Heart left ventricle (tissue), 13 donors: Measurements from ENCODE around the gene KEL.

ENCODE experiments used
- POLR2A ChIP-seq, 2 donors: fragments of 450-650 bp; IDR thresholded peaks; one replicate each; pipeline ENCODE4 v1.6.1; 2017; ENCODE audit warnings: antibody characterized with exemption in 2 of 2, mild to moderate bottlenecking in 2 of 2, moderate library complexity in 2 of 2
- TF ChIP-seq, protein P1 (sequence below), 12 donors: fragments of 200-600 bp; sonication (generic) in 4 of 12; IDR thresholded peaks; one replicate each; pipeline versions ENCODE4 v1.5.0 to v1.8.0; 2018 to 2022; ENCODE audit warnings: antibody characterized with exemption in 12 of 12, mild to moderate bottlenecking in 5 of 12
- donor health status: ischemic (EF 13 %, LVEDD 7.1; RV severe dilation, severe dysfunction).
- donor health status: DM: no; HTN: yes; CAD: no.
- donor health status: DM: no; HTN: no; CAD: no.
- donor health status: ischemic (EF 25% LVEDD 6.9; RV normal size, moderate dysfunction).
- donor health status: ischemic (EF 25% LVEDD 5.7; RV mildly dilated, moderate dysfunction).
- donor health status: ischemic (EF 35%, LVEDD 5.7; RV mildly dilated, moderate dysfunction).
- donor health status: nonischemic (EF 11% LVEDD 7.7; RV severe dilation, severe dysfunction).
- donor health status: DM: yes; HTN: yes; CAD: no.
- donor health status: PGD.
- donor health status: ischemic (EF 29% LVEDD 5.4; RV normal size, mild dysfunction).
- donor health status: nonischemic (EF 23%, LVEDD 6.1; RV moderate dilation, normal function).

DNA sequence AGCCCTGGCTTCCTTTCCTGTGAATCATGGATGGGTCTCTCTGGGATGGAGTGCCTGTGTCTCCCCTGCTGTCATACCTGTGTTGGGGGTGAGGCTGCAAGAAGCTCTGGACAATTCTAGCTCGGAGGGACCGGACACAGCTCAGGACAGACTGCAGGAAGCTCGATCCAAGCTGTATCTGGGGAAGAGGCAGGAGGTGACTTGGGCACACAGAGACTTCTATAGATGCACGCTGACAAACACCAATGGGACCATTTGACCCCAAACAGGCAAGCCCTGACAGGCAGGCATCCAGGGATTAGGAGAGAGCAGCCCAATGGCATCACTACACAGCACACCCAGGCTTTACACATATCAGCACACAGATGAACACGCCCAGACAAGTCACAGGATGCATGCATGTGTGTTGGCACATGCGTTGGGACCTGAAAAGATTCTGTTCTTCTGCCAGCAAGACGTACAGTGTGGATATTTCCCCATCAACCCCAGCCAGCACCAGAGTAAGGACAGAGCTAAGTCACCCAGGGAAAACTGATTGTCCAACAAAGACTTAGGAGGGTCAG lies 18.4 kb downstream of the KEL start:
- TF ChIP-seq, protein P1, sequence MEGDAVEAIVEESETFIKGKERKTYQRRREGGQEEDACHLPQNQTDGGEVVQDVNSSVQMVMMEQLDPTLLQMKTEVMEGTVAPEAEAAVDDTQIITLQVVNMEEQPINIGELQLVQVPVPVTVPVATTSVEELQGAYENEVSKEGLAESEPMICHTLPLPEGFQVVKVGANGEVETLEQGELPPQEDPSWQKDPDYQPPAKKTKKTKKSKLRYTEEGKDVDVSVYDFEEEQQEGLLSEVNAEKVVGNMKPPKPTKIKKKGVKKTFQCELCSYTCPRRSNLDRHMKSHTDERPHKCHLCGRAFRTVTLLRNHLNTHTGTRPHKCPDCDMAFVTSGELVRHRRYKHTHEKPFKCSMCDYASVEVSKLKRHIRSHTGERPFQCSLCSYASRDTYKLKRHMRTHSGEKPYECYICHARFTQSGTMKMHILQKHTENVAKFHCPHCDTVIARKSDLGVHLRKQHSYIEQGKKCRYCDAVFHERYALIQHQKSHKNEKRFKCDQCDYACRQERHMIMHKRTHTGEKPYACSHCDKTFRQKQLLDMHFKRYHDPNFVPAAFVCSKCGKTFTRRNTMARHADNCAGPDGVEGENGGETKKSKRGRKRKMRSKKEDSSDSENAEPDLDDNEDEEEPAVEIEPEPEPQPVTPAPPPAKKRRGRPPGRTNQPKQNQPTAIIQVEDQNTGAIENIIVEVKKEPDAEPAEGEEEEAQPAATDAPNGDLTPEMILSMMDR (IDR thresholded peaks at IDR 0.05): no peak
- TF ChIP-seq POLR2A (IDR thresholded peaks at IDR 0.05): no peak
